Ishikawa (cell line): Measurements from ENCODE around the gene AGPAT1.

Experiments
- CEBPB ChIP-seq: IDR thresholded peaks from 2 replicates; pipeline ENCODE4 v1.6.1; 2012
- CREB1 ChIP-seq: IDR thresholded peaks from 2 replicates; pipeline ENCODE4 v1.6.1; 2012; ENCODE audit warnings: low read depth
- EGR1 ChIP-seq: IDR thresholded peaks from 2 replicates; pipeline ENCODE4 v1.6.1; 2012
- EP300 ChIP-seq: IDR thresholded peaks from 2 replicates; pipeline ENCODE4 v1.6.1; 2012; ENCODE audit warnings: borderline replicate concordance
- FOXM1 ChIP-seq: IDR thresholded peaks from 2 replicates; pipeline ENCODE4 v1.6.1; 2012; ENCODE audit warnings: low read depth, borderline replicate concordance
- MAX ChIP-seq: IDR thresholded peaks from 2 replicates; pipeline ENCODE4 v1.6.1; 2012
- NFIC ChIP-seq: IDR thresholded peaks from 2 replicates; pipeline ENCODE4 v1.6.1; 2012
- RAD21 ChIP-seq: IDR thresholded peaks from 2 replicates; pipeline ENCODE4 v1.6.1; 2012; ENCODE audit warnings: low read depth
- REST ChIP-seq: IDR thresholded peaks from 2 replicates; pipeline ENCODE4 v1.6.1; 2012; ENCODE audit warnings: low read depth, mild to moderate bottlenecking
- TAF1 ChIP-seq: IDR thresholded peaks from 2 replicates; pipeline ENCODE4 v1.6.1; 2012; ENCODE audit warnings: low read depth, mild to moderate bottlenecking
- TCF12 ChIP-seq: IDR thresholded peaks from 2 replicates; pipeline ENCODE4 v1.6.1; 2012; ENCODE audit warnings: low read depth
- TEAD4 ChIP-seq: IDR thresholded peaks from 2 replicates; pipeline ENCODE4 v1.6.1; 2012
- USF1 ChIP-seq: IDR thresholded peaks from 2 replicates; pipeline ENCODE4 v1.6.1; 2012
- YY1 ChIP-seq: IDR thresholded peaks from 2 replicates; pipeline ENCODE4 v1.6.1; 2012; ENCODE audit warnings: low read depth
- ZBTB7A ChIP-seq: IDR thresholded peaks from 2 replicates; pipeline ENCODE4 v1.6.1; 2012; ENCODE audit warnings: low read depth

The AGPAT1 gene

GRCh38 chr6:32183483-32184083, 7.7 kb upstream of the AGPAT1 start:
- no peak for TF ChIP-seq YY1

GRCh38 chr6:32183030-32183429, 7.1 kb upstream of the AGPAT1 start:
- TF ChIP-seq YY1 (no peak), CREB1 (no peak), EP300 (no peak)

GRCh38 chr6:32182555-32182981, 6.7 kb upstream of the AGPAT1 start:
- TF ChIP-seq MAX (no peak), CREB1 (no peak), YY1 (no peak), TAF1 (no peak), EP300 (no peak), TEAD4 (no peak), RAD21 (no peak)

- TF ChIP-seq YY1 (no peak), TCF12 (no peak), EGR1 (no peak), MAX (no peak), ZBTB7A (no peak), CEBPB (no peak), USF1 (no peak), EP300 (no peak), TAF1 (no peak), CREB1 (no peak), FOXM1 (no peak), RAD21 (no peak), REST (no peak), NFIC (no peak)
Observed at GRCh38 chr6:32181915-32182529, 6.1 kb upstream of the AGPAT1 start.

- TF ChIP-seq CEBPB (no peak), EP300 (no peak), ZBTB7A (no peak), TAF1 (no peak), REST (no peak), USF1 (no peak), TEAD4 (no peak), CREB1 (no peak), EGR1 (no peak)
Observed at GRCh38 chr6:32181148-32181702, 5.3 kb upstream of the AGPAT1 start.

GRCh38 chr6:32179766-32180405, 4.0 kb upstream of the AGPAT1 start:
- TF ChIP-seq EGR1 (no peak), NFIC (no peak), TCF12 (no peak), EP300 (no peak), TEAD4 (no peak), MAX (no peak), YY1 (no peak), USF1 (no peak), CREB1 (no peak)
